H7 (cell line): ENCODE results near the gene CNGB1. TPM values are rescaled to one million over a fixed set of nuclear protein-coding genes. Genes with fewer than 3 reads are reported as not detected.

Source experiments
- DNase-seq: peaks from one replicate; pipeline ENCODE4 v3.0.0; 2012
- H3K27me3 ChIP-seq: 2 replicates; pipeline ENCODE4 v1.6.0; 2011; ENCODE audit warnings: mild to moderate bottlenecking, low read length; ENCODE audit not compliant: control insufficient read depth, insufficient read depth
- H3K36me3 ChIP-seq: replicated peaks from 2 replicates; pipeline ENCODE4 v1.5.1; 2011; ENCODE audit warnings: low read length; ENCODE audit not compliant: control insufficient read depth, insufficient read depth
- H3K4me3 ChIP-seq: 2 replicates; pipeline ENCODE4 v1.5.1; 2011; ENCODE audit warnings: low read depth, mild to moderate bottlenecking, control low read depth, low read length, moderate library complexity; ENCODE audit not compliant: insufficient read depth
- total RNA-seq: library from RNA; depleted of rRNA; stranded (reverse); fragments of >200 nt; shearing (Covaris generic); gene quantifications from 2 replicates; pipeline ENCODE4 v1.2.3, GENCODE V29; 2014

Gene CNGB1
- total RNA-seq, 1 experiment from 2014 or later: not detected

GRCh38 chr16:57972306-57972705, 1.4 kb upstream of the CNGB1 start:
- Histone ChIP-seq H3K4me3 (no peak overlapping the region), H3K36me3 (no peaks in the 10 kb centered on the region), H3K27me3 (no peaks in the 10 kb centered on the region)
- no peak for DNase-seq

- no peak overlapping the region for H3K4me3 ChIP-seq
- DNase-seq: no peak
- no peaks in the 10 kb centered on the region for H3K36me3 ChIP-seq
- H3K27me3 ChIP-seq: no peaks in the 10 kb centered on the region
These were observed 920 bp upstream of the CNGB1 start for GRCh38 chr16:57971848-57972247.

DNA sequence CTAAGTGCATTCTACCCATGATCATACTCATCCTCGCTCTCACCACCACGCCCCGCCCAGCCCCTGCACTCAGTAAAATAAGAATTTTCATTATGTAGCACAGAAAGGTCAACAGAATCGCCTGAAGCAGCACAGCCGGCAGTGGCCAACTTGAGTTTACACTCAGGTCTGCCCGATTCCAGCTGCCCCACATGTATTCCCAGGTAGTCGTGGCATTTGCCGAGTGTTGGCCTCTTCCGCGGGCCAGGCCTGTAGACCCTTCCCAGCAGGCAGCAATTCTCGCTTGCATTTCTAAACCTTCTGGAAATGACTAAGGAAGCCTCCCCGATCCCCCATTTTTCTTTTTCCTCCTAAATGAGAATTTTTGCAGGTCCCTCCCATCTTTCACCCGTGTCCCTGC, 609 bp downstream of the CNGB1 start:
- no peak for DNase-seq
- Histone ChIP-seq H3K27me3 (no peaks in the 10 kb centered on the region), H3K4me3 (no peak overlapping the region), H3K36me3 (no peaks in the 10 kb centered on the region)

- no peaks in the 10 kb centered on the region for H3K27me3 ChIP-seq
- H3K4me3 ChIP-seq: no peak overlapping the region
- no peak for DNase-seq
- H3K36me3 ChIP-seq: no peaks in the 10 kb centered on the region
These were observed 1.3 kb downstream of the CNGB1 start for GRCh38 chr16:57969451-57970123.

DNA sequence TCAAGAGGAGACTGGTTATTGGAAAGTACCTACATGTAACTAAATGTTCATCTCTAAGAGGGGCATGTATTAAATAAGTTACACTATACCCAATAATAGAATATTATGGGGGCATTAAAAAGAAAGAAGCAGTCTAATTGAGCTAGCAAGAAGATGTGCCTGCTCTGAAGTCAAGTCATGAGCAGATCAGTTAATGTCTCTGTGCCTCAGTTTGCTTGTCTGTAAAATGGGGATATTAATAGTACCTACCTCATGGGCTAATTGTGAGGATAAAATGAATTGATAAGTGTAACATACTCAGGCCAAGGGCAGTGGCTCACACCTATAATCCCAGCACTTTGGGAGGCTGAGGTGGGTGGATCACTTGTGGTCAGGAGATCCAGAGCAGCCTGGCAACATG, 3.0 kb downstream of the CNGB1 start:
- Histone ChIP-seq H3K27me3 (no peaks in the 10 kb centered on the region), H3K4me3 (no peak overlapping the region), H3K36me3 (no peaks in the 10 kb centered on the region)
- DNase-seq: no peak

- Histone ChIP-seq H3K4me3 (no peak overlapping the region), H3K36me3 (no peaks in the 10 kb centered on the region), H3K27me3 (no peaks in the 10 kb centered on the region)
- DNase-seq: no peak
These were observed 3.9 kb downstream of the CNGB1 start for GRCh38 chr16:57966986-57967385.

GRCh38 chr16:57966204-57966771, 4.6 kb downstream of the CNGB1 start:
- no peaks in the 10 kb centered on the region for H3K36me3 ChIP-seq
- DNase-seq: no peak
- H3K27me3 ChIP-seq: no peaks in the 10 kb centered on the region

DNA sequence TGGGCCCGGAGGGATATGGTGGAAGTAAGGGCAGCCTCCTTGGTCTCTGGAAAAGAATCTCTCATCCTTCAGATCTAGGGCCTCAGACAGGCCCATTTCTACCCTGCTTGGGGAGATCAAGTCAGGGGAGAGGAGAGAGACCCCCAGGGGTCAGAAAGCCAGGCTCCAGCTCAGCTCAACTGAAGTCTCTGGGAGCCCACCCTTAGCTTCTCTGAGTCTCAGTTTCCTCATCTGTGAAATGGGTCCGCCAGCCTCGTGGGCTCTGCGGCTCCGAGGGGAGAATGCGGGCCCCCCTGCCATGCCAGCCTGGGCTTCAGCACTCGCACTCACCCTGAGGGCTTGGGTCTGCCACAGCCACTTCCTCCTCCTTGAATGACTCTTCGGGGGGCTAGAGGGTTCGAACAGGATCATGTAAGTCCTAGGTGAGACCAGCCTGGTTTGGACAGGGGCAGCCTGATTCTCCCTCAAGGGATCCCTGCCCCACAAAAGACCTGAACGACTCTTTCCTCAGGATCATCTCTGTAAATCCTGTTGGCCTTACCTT, 6.7 kb downstream of the CNGB1 start:
- Histone ChIP-seq H3K36me3 (no peaks in the 10 kb centered on the region), H3K4me3 (no peak overlapping the region), H3K27me3 (no peaks in the 10 kb centered on the region)
- DNase-seq: no peak

More at GRCh38 chr16:57966204-57966771, 4.6 kb downstream of the CNGB1 start:
- no peak overlapping the region for H3K4me3 ChIP-seq

DNA sequence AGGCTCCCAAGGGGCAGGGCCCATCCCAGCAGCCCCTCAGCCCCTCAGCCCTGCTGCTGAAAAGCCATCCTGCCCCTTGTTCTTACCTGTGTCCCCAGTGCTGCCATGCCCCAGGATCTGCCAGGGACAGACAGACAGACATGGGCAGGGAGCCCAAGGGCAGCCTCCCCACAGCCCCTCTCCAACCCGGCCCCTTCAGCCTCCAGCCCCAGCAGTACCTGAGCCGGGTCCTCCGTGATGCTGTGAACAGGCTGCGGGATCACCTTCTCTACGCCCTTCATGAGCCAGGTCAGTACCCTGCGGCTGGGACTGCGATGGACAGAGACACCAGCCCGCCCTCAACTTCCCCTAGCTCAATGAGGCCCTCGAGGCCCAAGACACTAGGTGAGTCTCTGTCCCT, 8.2 kb downstream of the CNGB1 start:
- no peak for DNase-seq
- Histone ChIP-seq H3K36me3 (no peaks in the 10 kb centered on the region), H3K4me3 (no peak overlapping the region), H3K27me3 (no peaks in the 10 kb centered on the region)

DNA sequence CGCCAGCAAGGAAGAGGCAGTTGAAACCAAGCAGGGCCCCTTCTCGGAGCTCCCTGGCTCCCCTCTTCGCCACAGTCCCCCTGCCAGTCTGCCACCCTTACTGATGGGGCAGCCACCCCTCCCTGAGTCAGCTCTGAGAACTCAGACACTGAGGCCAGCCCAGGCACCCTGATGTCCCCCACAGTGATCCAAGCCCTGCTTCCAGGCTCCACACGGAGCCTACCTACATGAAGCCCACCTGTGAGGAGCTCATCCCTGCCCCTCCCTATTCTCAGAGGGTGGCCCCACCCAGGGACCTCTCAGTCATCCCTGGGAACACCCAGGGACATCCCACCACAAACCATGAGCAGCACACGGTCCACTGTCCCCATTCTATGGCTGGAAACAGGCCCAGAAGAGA, 8.9 kb downstream of the CNGB1 start:
- no peak for DNase-seq
- Histone ChIP-seq H3K27me3 (no peaks in the 10 kb centered on the region), H3K36me3 (no peaks in the 10 kb centered on the region), H3K4me3 (no peak overlapping the region)

DNA sequence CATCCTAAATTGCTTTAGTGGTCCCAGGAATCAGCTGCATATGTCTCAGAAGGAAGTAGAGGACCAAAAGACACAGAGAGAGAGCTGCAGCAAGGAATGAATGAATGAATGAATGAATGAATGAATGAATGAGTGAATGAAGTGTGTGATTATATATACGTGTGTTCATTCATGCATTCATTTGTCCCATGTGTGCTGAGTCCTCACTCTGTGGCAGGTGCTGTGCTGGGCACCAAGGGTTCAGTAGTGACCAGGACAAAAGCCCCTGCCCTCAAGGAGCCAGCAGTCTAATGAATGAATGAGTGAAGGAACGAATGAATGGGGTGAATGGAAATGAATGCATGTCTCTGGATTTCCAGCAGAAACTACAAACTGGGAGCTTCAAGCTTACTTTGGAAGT, 9.4 kb downstream of the CNGB1 start:
- H3K27me3 ChIP-seq: no peaks in the 10 kb centered on the region
- H3K4me3 ChIP-seq: no peak overlapping the region
- no peak for DNase-seq
- H3K36me3 ChIP-seq: no peaks in the 10 kb centered on the region

DNA sequence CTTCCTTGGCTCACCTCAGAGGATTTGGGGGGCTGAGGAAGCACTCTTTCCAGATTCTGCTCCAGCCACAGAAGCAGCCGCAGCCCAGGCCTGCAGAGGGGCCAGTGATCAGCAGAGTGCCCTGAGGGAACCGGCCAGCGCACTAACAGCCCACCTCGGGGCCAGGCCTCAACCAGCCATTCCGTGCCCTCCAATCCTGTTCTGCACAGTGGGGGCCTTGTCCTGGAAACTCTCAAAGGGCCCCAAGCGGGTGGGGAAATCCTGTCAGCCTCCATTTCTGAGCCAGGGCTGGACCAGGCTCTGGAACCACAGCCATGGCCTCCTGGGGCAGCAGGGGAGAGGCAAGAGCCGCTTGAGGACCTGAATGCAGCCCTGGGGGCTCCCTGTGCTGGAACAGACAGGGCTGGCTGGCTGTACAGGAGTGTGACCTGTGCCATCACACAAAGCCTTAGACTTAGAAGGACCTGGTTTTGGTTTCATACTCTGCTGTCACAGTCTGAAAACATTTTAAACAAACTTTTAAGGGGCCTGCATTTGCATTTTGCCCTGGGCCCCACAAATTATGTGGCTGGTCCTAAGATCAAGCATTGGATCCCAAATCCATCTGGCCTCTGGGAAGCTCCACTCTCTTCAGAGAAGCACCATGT, 10.0 kb downstream of the CNGB1 start:
- no peaks in the 10 kb centered on the region for H3K27me3 ChIP-seq
- H3K4me3 ChIP-seq: no peak overlapping the region
- DNase-seq: no peak
- no peaks in the 10 kb centered on the region for H3K36me3 ChIP-seq

GRCh38 chr16:57960310-57960709, 10.6 kb downstream of the CNGB1 start:
- DNase-seq: peak; percentile 59
- no peak overlapping the region for H3K4me3 ChIP-seq
- no peaks in the 10 kb centered on the region for H3K27me3 ChIP-seq
- H3K36me3 ChIP-seq: no peaks in the 10 kb centered on the region

DNA sequence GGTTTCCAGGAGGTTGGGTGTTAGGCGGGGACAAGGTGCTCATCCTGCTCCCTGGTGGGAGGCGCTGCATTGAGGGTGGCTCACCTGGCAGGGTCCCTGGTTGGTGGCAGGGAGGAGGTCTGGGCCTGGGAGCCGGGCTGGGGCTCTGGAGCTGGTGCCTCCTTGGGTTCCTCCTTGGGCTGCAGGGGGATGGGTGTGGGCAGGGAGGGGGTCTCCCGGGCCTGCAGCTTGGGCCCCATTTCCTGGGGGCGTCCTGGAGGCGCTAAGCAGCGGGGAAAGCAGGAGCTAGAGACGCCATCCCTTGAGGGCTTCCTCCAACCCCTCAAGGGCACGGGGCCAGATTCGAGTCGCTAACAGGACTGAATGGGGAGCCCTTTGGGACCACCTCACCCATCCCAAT, 11.1 kb downstream of the CNGB1 start:
- H3K36me3 ChIP-seq: no peaks in the 10 kb centered on the region
- H3K27me3 ChIP-seq: no peaks in the 10 kb centered on the region
- DNase-seq: peak; percentile 57
- H3K4me3 ChIP-seq: no peak overlapping the region

- H3K27me3 ChIP-seq: no peaks in the 10 kb centered on the region
- no peaks in the 10 kb centered on the region for H3K36me3 ChIP-seq
- no peak for DNase-seq
- no peak overlapping the region for H3K4me3 ChIP-seq
These were observed 11.8 kb downstream of the CNGB1 start for GRCh38 chr16:57959121-57959520.
